Gastroesophageal sphincter (tissue), 4 donors: ENCODE data around the gene MKI67. TPM values are rescaled to one million over a fixed set of nuclear protein-coding genes. Genes with fewer than 3 reads are reported as not detected.

Experiments
- ATAC-seq: fragments of 150-250 bp; one replicate; pipeline ENCODE4 v1.9.1; 2016; ENCODE audit warnings: mild to moderate bottlenecking, moderate library complexity
- H3K27ac ChIP-seq, 4 donors: fragments of 200-600 bp; sonication (generic) in 3 of 4; 1 replicate in 3 of 4; 2 replicates in 1 of 4; pipeline ENCODE4 v1.5.1; 2016 to 2019
- H3K27me3 ChIP-seq: fragments of 200-600 bp; sonication (generic); one replicate; pipeline ENCODE4 v1.5.1; 2019
- H3K36me3 ChIP-seq, 2 donors: fragments of 200-600 bp; sonication (generic); one replicate each; pipeline ENCODE4 v1.5.1; 2019; ENCODE audit warnings: control low read depth in 1 of 2
- H3K4me1 ChIP-seq, 3 donors: fragments of 200-600 bp; sonication (generic); 1 replicate in 2 of 3; 2 replicates in 1 of 3; pipeline ENCODE4 v1.5.1; 2016 to 2019; ENCODE audit warnings: control low read depth in 2 of 3
- H3K4me3 ChIP-seq, 2 donors: fragments of 200-600 bp; sonication (generic); one replicate each; pipeline ENCODE4 v1.5.1; 2019; ENCODE audit warnings: mild to moderate bottlenecking in 1 of 2, moderate library complexity in 1 of 2
- H3K9me3 ChIP-seq, 3 donors: fragments of 200-600 bp; sonication (generic); one replicate each; pipeline ENCODE4 v1.5.1; 2017 to 2019; ENCODE audit warnings: control low read depth in 2 of 3
- CTCF ChIP-seq, 4 experiments: fragments of 200-600 bp in 2 of 4; fragments of 450-650 bp in 2 of 4; sonication (generic) in 1 of 4; IDR thresholded peaks; one replicate each; pipeline ENCODE4 v1.5.1; 2017 to 2019; ENCODE audit warnings: antibody characterized with exemption in 4 of 4, mild to moderate bottlenecking in 2 of 4, moderate library complexity in 2 of 4
- EP300 ChIP-seq: sonication (generic); formaldehyde crosslinking; IDR thresholded peaks from one replicate; pipeline ENCODE4 v1.6.1; 2017; ENCODE audit warnings: antibody characterized with exemption, mild to moderate bottlenecking
- POLR2A ChIP-seq, 2 donors: fragments of 450-650 bp; IDR thresholded peaks; one replicate each; pipeline ENCODE4 v1.6.1; 2017; ENCODE audit warnings: antibody characterized with exemption in 2 of 2, mild to moderate bottlenecking in 2 of 2, moderate library complexity in 1 of 2
- POLR2AphosphoS5 ChIP-seq: sonication (generic); formaldehyde crosslinking; IDR thresholded peaks from one replicate; pipeline ENCODE4 v1.6.1; 2017; ENCODE audit warnings: antibody characterized with exemption
- WGBS, 2 donors: methylation state at CpG; one replicate each; pipeline ENCODE4 v1.1.5; 2018; ENCODE audit warnings: low coverage in 1 of 2; 5-methylcytosine and 5-hydroxymethylcytosine counted together
- total RNA-seq, 4 donors: library from RNA; depleted of rRNA; stranded (reverse); fragments of >200 nt; gene quantifications; one replicate each; pipeline ENCODE4 v1.1.0, GENCODE V29; 2016

MKI67 gene
- total RNA-seq, 4 donors from 2014 or later = 0.31 to 1.9 (median 0.70) TPM

- no peak for ATAC-seq
- Histone ChIP-seq H3K9me3 (no peaks in the 10 kb centered on the region), H3K27me3 (peaks cover 32% of the 10 kb centered on the region), H3K4me1 (peaks cover 2 to 21% (median 11%) of the 10 kb centered on the region in 3 donors), H3K36me3 (no peaks in the 10 kb centered on the region), H3K4me3 (no peak overlapping the region), H3K27ac (no peak overlapping the region)
- no peak for TF ChIP-seq POLR2A (IDR thresholded peaks at IDR 0.05)
- TF ChIP-seq EP300 = no peak
- no peak for TF ChIP-seq CTCF (IDR thresholded peaks at IDR 0.05)
- TF ChIP-seq POLR2AphosphoS5 = no peak
- 77% methylated on average over 4 of the region's 8 CpGs; no CpG with 5 or more reads in 1 of the 2 donors for WGBS, 2 donors
These were observed 2.4 kb upstream of the MKI67 start for GRCh38 chr10:128128582-128128981.

DNA sequence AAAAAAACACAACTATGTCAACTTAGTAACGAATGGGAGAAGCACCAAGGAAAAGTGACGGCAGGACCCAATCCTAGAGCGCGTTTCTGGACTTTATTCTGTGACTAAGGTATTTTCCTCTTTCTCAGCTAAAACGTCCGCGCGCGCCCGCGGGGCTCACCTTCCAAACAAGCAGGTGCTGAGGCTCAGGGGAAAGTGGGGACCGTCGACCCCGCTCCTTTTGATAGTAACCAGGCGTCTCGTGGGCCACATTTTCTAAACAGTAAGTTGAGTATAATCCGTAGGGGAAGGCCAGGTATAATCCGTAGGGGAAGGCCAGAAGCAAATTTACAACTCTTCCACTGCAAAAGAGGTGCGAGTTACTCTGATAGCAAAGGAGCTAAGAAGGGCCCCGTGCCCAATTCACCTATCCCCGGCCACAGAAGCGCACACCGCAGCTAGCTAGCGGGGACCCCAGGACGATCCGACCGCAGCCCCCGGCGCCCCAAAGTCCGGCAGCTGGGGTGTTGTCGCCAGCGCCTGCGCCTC, 743 bp downstream of the MKI67 start:
- ATAC-seq = no peak
- Histone ChIP-seq H3K4me1 (peaks cover 2 to 21% (median 11%) of the 10 kb centered on the region in 3 donors), H3K36me3 (no peaks in the 10 kb centered on the region), H3K27me3 (peaks cover 61% of the 10 kb centered on the region), H3K4me3 (peak overlapping the region; percentile 11 to 64), H3K27ac (no peak overlapping the region), H3K9me3 (no peaks in the 10 kb centered on the region)
- 3 to 10% methylated on average over 14 to 17 of the region's 33 CpGs for WGBS, 2 donors
- no peak for TF ChIP-seq EP300
- TF ChIP-seq POLR2A (IDR thresholded peaks at IDR 0.05) = no peak

GRCh38 chr10:128124813-128125403, 1.3 kb downstream of the MKI67 start:
- Histone ChIP-seq H3K36me3 (no peaks in the 10 kb centered on the region), H3K27me3 (peaks cover 66% of the 10 kb centered on the region), H3K27ac (no peak overlapping the region), H3K4me3 (no peak overlapping the region), H3K4me1 (peaks cover 2 to 21% (median 11%) of the 10 kb centered on the region in 3 donors), H3K9me3 (no peaks in the 10 kb centered on the region)
- no peak for ATAC-seq
- 32 to 40% methylated on average over 3 to 10 of the region's 11 CpGs for WGBS, 2 donors
- no peak for TF ChIP-seq EP300
- TF ChIP-seq POLR2AphosphoS5 = no peak
- TF ChIP-seq POLR2A (IDR thresholded peaks at IDR 0.05) = no peak
- no peak for TF ChIP-seq CTCF (IDR thresholded peaks at IDR 0.05)

DNA sequence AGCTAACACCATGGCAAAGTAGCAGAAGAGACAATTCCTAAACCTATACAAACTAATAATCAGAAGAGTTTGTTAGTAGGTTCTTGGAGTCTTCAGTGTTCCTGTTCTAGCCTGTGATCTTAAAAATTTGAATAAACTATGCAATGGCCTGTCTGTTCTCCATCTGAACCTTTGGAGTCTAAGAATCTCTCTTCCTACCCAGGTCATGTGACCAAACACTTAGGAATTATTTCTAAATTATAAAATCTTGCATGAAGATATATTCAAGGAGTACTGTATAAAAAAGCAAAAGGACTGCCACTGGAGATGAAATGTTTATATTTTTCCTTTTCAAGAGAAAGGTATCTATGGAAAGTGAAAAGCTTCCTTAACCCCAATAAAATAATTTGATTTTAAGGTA, 2.4 kb downstream of the MKI67 start:
- no peak for ATAC-seq
- no peaks in the 10 kb centered on the region for H3K36me3 ChIP-seq
- H3K4me1 ChIP-seq = peaks cover 2 to 21% (median 11%) of the 10 kb centered on the region in 3 donors
- peaks cover 74% of the 10 kb centered on the region for H3K27me3 ChIP-seq
- TF ChIP-seq EP300 (no peak), CTCF (IDR thresholded peaks at IDR 0.05) (no peak), POLR2A (IDR thresholded peaks at IDR 0.05) (no peak), POLR2AphosphoS5 (no peak)
- H3K27ac ChIP-seq = no peak overlapping the region
- H3K4me3 ChIP-seq = no peak overlapping the region
- H3K9me3 ChIP-seq = no peaks in the 10 kb centered on the region

DNA sequence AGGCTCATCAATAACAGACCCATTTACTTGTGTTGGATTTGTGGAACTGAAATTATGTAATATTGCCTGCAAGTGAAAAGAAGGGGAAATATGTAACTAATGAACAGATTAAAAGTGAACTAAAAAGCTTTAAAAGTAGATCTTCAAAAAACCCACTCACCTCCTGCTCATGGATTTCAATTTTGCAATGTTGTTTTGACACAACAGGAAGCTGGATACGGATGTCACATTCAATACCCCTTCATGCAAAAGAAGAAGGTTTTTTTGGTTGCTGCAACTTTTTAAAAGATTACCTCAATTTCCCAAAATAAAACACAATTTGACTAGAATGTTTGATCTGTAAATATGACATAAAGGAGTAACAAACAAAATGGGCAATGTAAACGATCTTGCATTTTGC, 3.3 kb downstream of the MKI67 start:
- WGBS, 2 donors = 76 to 83% methylated on average over 2 of the region's 2 CpGs
- TF ChIP-seq POLR2AphosphoS5 (no peak), EP300 (no peak), CTCF (IDR thresholded peaks at IDR 0.05) (no peak), POLR2A (IDR thresholded peaks at IDR 0.05) (no peak)
- peaks cover 83% of the 10 kb centered on the region for H3K27me3 ChIP-seq
- H3K4me3 ChIP-seq = no peak overlapping the region
- H3K27ac ChIP-seq = no peak overlapping the region
- H3K4me1 ChIP-seq = peaks cover 2 to 21% (median 11%) of the 10 kb centered on the region in 3 donors
- H3K9me3 ChIP-seq = no peaks in the 10 kb centered on the region
- ATAC-seq = no peak
- no peaks in the 10 kb centered on the region for H3K36me3 ChIP-seq
